Measurements from ENCODE around the gene DNAJC25.

DNAJC25 gene

DNA sequence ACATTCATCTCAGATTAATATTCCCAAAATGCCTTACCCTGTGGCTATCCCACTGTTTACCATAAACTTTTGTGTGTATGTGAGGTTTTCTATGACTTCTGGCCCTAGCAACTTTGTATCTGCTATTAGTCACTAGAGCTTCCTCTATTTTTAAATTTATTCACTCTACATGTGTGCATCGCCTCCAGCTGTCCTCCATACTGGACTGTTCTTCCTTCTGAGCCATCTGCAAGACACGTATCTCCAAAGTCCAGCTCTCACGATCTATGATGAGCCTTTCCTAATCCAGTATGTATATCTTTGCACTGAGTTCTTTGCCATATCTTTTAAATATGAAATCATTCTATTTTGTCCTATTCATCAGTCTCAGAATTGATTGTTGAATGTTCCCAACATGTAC is 28.6 kb downstream of the DNAJC25 start (continued):
- TF ChIP-seq ZNF791 (tag by site-specific recombination; IDR thresholded peaks at IDR 0.05): no peak
- no peak for TF ChIP-seq ZNF416 (tag by site-specific recombination; IDR thresholded peaks at IDR 0.05)
- no peak for TF ChIP-seq MZF1 (tag by site-specific recombination; IDR thresholded peaks at IDR 0.05; ENCODE audit: borderline replicate concordance)
- no peak for TF ChIP-seq GLIS1 (tag by site-specific recombination; IDR thresholded peaks at IDR 0.05)
- TF ChIP-seq ZNF521 (tag by site-specific recombination; IDR thresholded peaks at IDR 0.05): no peak

- peak within 1 kb of the TSS; percentile 78 for H3K4me3 ChIP-seq (ENCODE audit: low read depth, low read length)
- no peaks in the 10 kb centered on the region for H3K9me3 ChIP-seq (ENCODE audit: control insufficient read depth, insufficient read depth, low read depth, low read length)
- no peaks in the 10 kb centered on the region; the same call in 1 of the 2 replicates for H3K4me1 ChIP-seq (ENCODE audit: control insufficient read depth, insufficient read depth, low read length)
- peaks cover 0 to 12% of the 10 kb centered on the region in 2 experiments; a peak in 1 of 3 replicates for H3K36me3 ChIP-seq (ENCODE audit: control insufficient read depth in 2 of 2, insufficient read depth in 1 of 2, low read length in 2 of 2)
- H3K27ac ChIP-seq (ENCODE audit: extremely low read depth, low read depth, low read length): no peak within 1 kb of the TSS; the same call in 1 of the 2 replicates
- POLR2A ChIA-PET: interaction anchor here (0.6 to 2.5 kb wide), 9 partner anchors 11 to 270 kb away, joined by 3 to 17 read pairs (median 4); partner anchors contain the start of gene DNAJC25
- CTCF ChIA-PET: no interaction called here
- TF ChIP-seq SCRT1 (tag by site-specific recombination; IDR thresholded peaks at IDR 0.05; ENCODE audit: borderline replicate concordance) (peak; percentile 87), ZEB2 (tag by site-specific recombination; IDR thresholded peaks at IDR 0.05) (peak; percentile 44; the same call in 1 of the 2 replicates), ZNF501 (tag by site-specific recombination; IDR thresholded peaks at IDR 0.05) (0 out of 2 replicates have a peak, but pooled peaks have one; percentile 39), ZNF221 (tag by site-specific recombination; IDR thresholded peaks at IDR 0.05; ENCODE audit: borderline replicate concordance) (no peak), SP7 (tag by site-specific recombination; IDR thresholded peaks at IDR 0.05) (peak; percentile 39; the same call in 1 of the 2 replicates), SCRT2 (tag by site-specific recombination; IDR thresholded peaks at IDR 0.05) (peak; percentile 98), ZNF335 (tag by site-specific recombination; conservative IDR thresholded peaks at IDR 0.05) (peak; percentile 81), KLF8 (tag by site-specific recombination; IDR thresholded peaks at IDR 0.05) (peak; percentile 58; the same call in 1 of the 2 replicates), SP3 (tag by site-specific recombination; IDR thresholded peaks at IDR 0.05) (peak; percentile 55), ZBTB8A (tag by site-specific recombination; IDR thresholded peaks at IDR 0.05) (peak; percentile 73), ZFHX2 (tag by site-specific recombination; conservative IDR thresholded peaks at IDR 0.05) (peak; percentile 90), ZBTB48 (tag by site-specific recombination; IDR thresholded peaks at IDR 0.05) (peak; percentile 34; the same call in 1 of the 2 replicates), PRDM10 (tag by site-specific recombination; IDR thresholded peaks at IDR 0.05) (0 out of 2 replicates have a peak, but pooled peaks have one; percentile 19), SP2 (tag by site-specific recombination; IDR thresholded peaks at IDR 0.05) (peak; percentile 55), EGR2 (tag by site-specific recombination; IDR thresholded peaks at IDR 0.05; ENCODE audit: low read depth) (peak; percentile 76), ZBTB20 (tag by site-specific recombination; IDR thresholded peaks at IDR 0.05) (peak; percentile 64; the same call in 1 of the 2 replicates), OVOL3 (tag by site-specific recombination; IDR thresholded peaks at IDR 0.05) (no peak), ZBTB17 (tag by site-specific recombination; IDR thresholded peaks at IDR 0.05) (peak; percentile 50), ZSCAN30 (tag by site-specific recombination; IDR thresholded peaks at IDR 0.05) (peak; percentile 44; the same call in 1 of the 2 replicates), ZNF423 (tag by site-specific recombination; IDR thresholded peaks at IDR 0.05) (0 out of 2 replicates have a peak, but pooled peaks have one; percentile 75), ZBTB21 (tag by site-specific recombination; IDR thresholded peaks at IDR 0.05) (no peak), GLIS1 (tag by site-specific recombination; IDR thresholded peaks at IDR 0.05) (peak; percentile 45)
- TF ChIP-seq, protein P1, sequence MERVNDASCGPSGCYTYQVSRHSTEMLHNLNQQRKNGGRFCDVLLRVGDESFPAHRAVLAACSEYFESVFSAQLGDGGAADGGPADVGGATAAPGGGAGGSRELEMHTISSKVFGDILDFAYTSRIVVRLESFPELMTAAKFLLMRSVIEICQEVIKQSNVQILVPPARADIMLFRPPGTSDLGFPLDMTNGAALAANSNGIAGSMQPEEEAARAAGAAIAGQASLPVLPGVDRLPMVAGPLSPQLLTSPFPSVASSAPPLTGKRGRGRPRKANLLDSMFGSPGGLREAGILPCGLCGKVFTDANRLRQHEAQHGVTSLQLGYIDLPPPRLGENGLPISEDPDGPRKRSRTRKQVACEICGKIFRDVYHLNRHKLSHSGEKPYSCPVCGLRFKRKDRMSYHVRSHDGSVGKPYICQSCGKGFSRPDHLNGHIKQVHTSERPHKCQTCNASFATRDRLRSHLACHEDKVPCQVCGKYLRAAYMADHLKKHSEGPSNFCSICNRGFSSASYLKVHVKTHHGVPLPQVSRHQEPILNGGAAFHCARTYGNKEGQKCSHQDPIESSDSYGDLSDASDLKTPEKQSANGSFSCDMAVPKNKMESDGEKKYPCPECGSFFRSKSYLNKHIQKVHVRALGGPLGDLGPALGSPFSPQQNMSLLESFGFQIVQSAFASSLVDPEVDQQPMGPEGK (tag by site-specific recombination; IDR thresholded peaks at IDR 0.05): peak; percentile 40; the same call in 1 of the 2 replicates
- TF ChIP-seq, protein P2, sequence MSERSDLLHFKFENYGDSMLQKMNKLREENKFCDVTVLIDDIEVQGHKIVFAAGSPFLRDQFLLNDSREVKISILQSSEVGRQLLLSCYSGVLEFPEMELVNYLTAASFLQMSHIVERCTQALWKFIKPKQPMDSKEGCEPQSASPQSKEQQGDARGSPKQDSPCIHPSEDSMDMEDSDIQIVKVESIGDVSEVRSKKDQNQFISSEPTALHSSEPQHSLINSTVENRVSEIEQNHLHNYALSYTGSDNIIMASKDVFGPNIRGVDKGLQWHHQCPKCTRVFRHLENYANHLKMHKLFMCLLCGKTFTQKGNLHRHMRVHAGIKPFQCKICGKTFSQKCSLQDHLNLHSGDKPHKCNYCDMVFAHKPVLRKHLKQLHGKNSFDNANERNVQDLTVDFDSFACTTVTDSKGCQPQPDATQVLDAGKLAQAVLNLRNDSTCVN (tag by site-specific recombination; optimal IDR thresholded peaks at IDR 0.05): peak; percentile 64
- TF ChIP-seq, protein P3, sequence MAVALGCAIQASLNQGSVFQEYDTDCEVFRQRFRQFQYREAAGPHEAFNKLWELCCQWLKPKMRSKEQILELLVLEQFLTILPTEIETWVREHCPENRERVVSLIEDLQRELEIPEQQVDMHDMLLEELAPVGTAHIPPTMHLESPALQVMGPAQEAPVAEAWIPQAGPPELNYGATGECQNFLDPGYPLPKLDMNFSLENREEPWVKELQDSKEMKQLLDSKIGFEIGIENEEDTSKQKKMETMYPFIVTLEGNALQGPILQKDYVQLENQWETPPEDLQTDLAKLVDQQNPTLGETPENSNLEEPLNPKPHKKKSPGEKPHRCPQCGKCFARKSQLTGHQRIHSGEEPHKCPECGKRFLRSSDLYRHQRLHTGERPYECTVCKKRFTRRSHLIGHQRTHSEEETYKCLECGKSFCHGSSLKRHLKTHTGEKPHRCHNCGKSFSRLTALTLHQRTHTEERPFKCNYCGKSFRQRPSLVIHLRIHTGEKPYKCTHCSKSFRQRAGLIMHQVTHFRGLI (tag by site-specific recombination; IDR thresholded peaks at IDR 0.05): no peak
Measured at GRCh38 chr9:111661150-111661801, 30.1 kb downstream of the DNAJC25 start, which contains the start of gene GNG10. Gene GNG10, plus strand, starts transcription at chr9:111661605. Its CDS starts 30 bp downstream, at chr9:111661635.

All from HEK293 (cell line).